Naive thymus-derived CD4-positive, alpha-beta T cell (primary cell): Measurements from ENCODE around the gene EVI5. TPM values are rescaled to one million over a fixed set of nuclear protein-coding genes. Genes with fewer than 3 reads are reported as not detected.
"Not testable (repeated sequence)": the region's sequence is repeated elsewhere in the genome, so short reads cannot be mapped to it uniquely, and the experiment has no call there.

Experiments used
- ATAC-seq: fragments of 150-1000 bp; cut with Tn5 transposase; 2 replicates; pipeline ENCODE4 v1.10.0; 2021; ENCODE audit warnings: mild to moderate bottlenecking, moderate library complexity
- CTCF ChIA-PET: fragments of 350-600 bp; sonication (Branson Sonifier 250); formaldehyde crosslinking; loops from one replicate; lab custom pipeline; 2021; ENCODE audit warnings: antibody characterized with exemption; lab: Charles Lee
- POLR2A ChIA-PET: fragments of 350-600 bp; sonication (Branson Sonifier 250); formaldehyde crosslinking; loops from one replicate; lab custom pipeline; 2021; ENCODE audit warnings: antibody characterized with exemption, inconsistent platforms; lab: Charles Lee
- DNase-seq, 9 donors: peaks; one replicate each; pipeline versions ENCODE4 v3.0.0 to v3.0.0-alpha.2; 2020 to 2022; ENCODE audit warnings: mixed read lengths in 1 of 9
- H3K27ac ChIP-seq: one replicate; pipeline ENCODE4 v1.7.0; 2013; ENCODE audit warnings: mild to moderate bottlenecking, low read depth, low read length, moderate library complexity
- H3K27me3 ChIP-seq, 2 donors: one replicate each; pipeline ENCODE4 v1.7.0; 2013; ENCODE audit warnings: low read length in 2 of 2, mild to moderate bottlenecking in 2 of 2, moderate library complexity in 2 of 2; ENCODE audit not compliant: control insufficient read depth in 2 of 2, insufficient read depth in 2 of 2
- H3K36me3 ChIP-seq, 3 experiments: 1 replicate in 2 of 3; 2 replicates in 1 of 3; pipeline ENCODE4 v1.7.0; 2013; ENCODE audit warnings: low read length in 3 of 3, mild to moderate bottlenecking in 3 of 3, moderate library complexity in 1 of 3; ENCODE audit not compliant: insufficient read depth in 3 of 3, control insufficient read depth in 2 of 3
- H3K4me1 ChIP-seq, 2 donors: one replicate each; pipeline ENCODE4 v1.7.0; 2013; ENCODE audit warnings: low read length in 2 of 2, mild to moderate bottlenecking in 2 of 2, moderate library complexity in 1 of 2; ENCODE audit not compliant: control insufficient read depth in 2 of 2, insufficient read depth in 2 of 2
- H3K4me3 ChIP-seq: 2 replicates; pipeline ENCODE4 v1.7.0; 2013; ENCODE audit warnings: mild to moderate bottlenecking, low read length
- H3K9me3 ChIP-seq, 3 experiments: 1 replicate in 2 of 3; 2 replicates in 1 of 3; pipeline ENCODE4 v1.7.0; 2013; ENCODE audit warnings: low read length in 3 of 3; ENCODE audit not compliant: control insufficient read depth in 2 of 3
- H3K27ac Mint-ChIP-seq, 9 donors: one replicate each; pipeline ENCODE4 v1.8.0; 2020 to 2022; ENCODE audit warnings: mixed read lengths in 9 of 9, mild to moderate bottlenecking in 8 of 9, moderate library complexity in 5 of 9, inconsistent platforms in 2 of 9
- H3K27me3 Mint-ChIP-seq, 5 donors: one replicate each; pipeline ENCODE4 v1.8.0; 2021 to 2022; ENCODE audit warnings: mixed read lengths in 5 of 5, mild to moderate bottlenecking in 1 of 5
- H3K36me3 Mint-ChIP-seq, 5 donors: one replicate each; pipeline ENCODE4 v1.8.0; 2020 to 2022; ENCODE audit warnings: mixed read lengths in 5 of 5, mild to moderate bottlenecking in 3 of 5, inconsistent platforms in 1 of 5
- H3K4me1 Mint-ChIP-seq, 7 donors: one replicate each; pipeline ENCODE4 v1.8.0; 2020 to 2022; ENCODE audit warnings: mixed read lengths in 7 of 7, mild to moderate bottlenecking in 3 of 7, inconsistent platforms in 1 of 7
- H3K4me3 Mint-ChIP-seq, 10 donors: one replicate each; pipeline ENCODE4 v1.8.0; 2020 to 2022; ENCODE audit warnings: mild to moderate bottlenecking in 10 of 10, mixed read lengths in 10 of 10, moderate library complexity in 6 of 10, inconsistent platforms in 2 of 10
- H3K9me3 Mint-ChIP-seq, 11 donors: one replicate each; pipeline ENCODE4 v1.8.0; 2020 to 2022; ENCODE audit warnings: mixed read lengths in 11 of 11, mild to moderate bottlenecking in 4 of 11, inconsistent platforms in 1 of 11, moderate library complexity in 1 of 11
- intact Hi-C, 2 donors: fragments of 100-400 bp; cut with micrococcal nuclease; formaldehyde crosslinking; loops; one replicate each; pipeline ENCODE4 v1.15.1; 2023
- polyA plus RNA-seq, 2 donors: library from polyadenylated mRNA; unstranded; fragments of 300-500 nt; fragmentation: Illumina TruSeq; gene quantifications; one replicate each; pipeline ENCODE4 v1.2.3, GENCODE V29; 2021
- total RNA-seq, 6 experiments: library from RNA in 5 of 6; stranded (reverse) in 5 of 6; gene quantifications; 1 replicate in 5 of 6; 2 replicates in 1 of 6; pipeline ENCODE4 v1.2.3 and lab custom pipeline; 2021 to 2026

The EVI5 gene
- total and polyA plus RNA-seq, 7 experiments from 2014 or later, result 0.20 to 12.3 (median 1.7) TPM

- Mint-ChIP-seq H3K27ac (peak overlapping the region in 1 of 9 donors; percentile 68), H3K9me3 (peaks cover 0 to 20% (median 2%) of the 10 kb centered on the region in 11 donors), H3K36me3 (peaks cover 0 to 24% (median 5%) of the 10 kb centered on the region in 5 donors), H3K4me3 (no peak overlapping the region), H3K4me1 (peaks cover 15 to 48% (median 45%) of the 10 kb centered on the region in 7 donors), H3K27me3 (no peaks in the 10 kb centered on the region)
- Histone ChIP-seq H3K27me3 (no peaks in the 10 kb centered on the region), H3K4me1 (peaks cover 21 to 33% of the 10 kb centered on the region in 2 donors), H3K9me3 (no peaks in the 10 kb centered on the region), H3K27ac (no peak overlapping the region), H3K4me3 (no peak overlapping the region), H3K36me3 (no peaks in the 10 kb centered on the region)
- CTCF ChIA-PET, result interaction anchor here (0.7 to 1.1 kb wide), 2 partner anchors 17 to 277 kb away, joined by 3 to 5 read pairs; no protein-coding TSS in a partner anchor
- ATAC-seq (no peak), DNase-seq (peak in 1 of 9 donors; percentile 40)
- intact Hi-C loops, result no loop called here
- POLR2A ChIA-PET, result interaction anchor here (0.5 to 1.4 kb wide), 6 partner anchors 9 to 505 kb away, joined by 3 to 8 read pairs (median 3); partner anchors contain the start of gene GFI1
Measured at GRCh38 chr1:92587445-92587844, 197.5 kb downstream of the EVI5 start.

- Histone ChIP-seq H3K9me3 (no peaks in the 10 kb centered on the region), H3K36me3 (no peaks in the 10 kb centered on the region), H3K27ac (no peak overlapping the region), H3K4me3 (no peak overlapping the region), H3K27me3 (no peaks in the 10 kb centered on the region), H3K4me1 (peaks cover 27 to 38% of the 10 kb centered on the region in 2 donors)
- H3K27me3 Mint-ChIP-seq, result no peaks in the 10 kb centered on the region
- ATAC-seq (no peak), DNase-seq (no peak)
- peaks cover 3 to 30% (median 5%) of the 10 kb centered on the region in 5 donors for H3K36me3 Mint-ChIP-seq
- ChIA-PET CTCF (interaction anchor here (0.7 to 2.1 kb wide), 3 partner anchors 48 to 276 kb away, joined by 3 to 8 read pairs (median 5); no protein-coding TSS in a partner anchor), POLR2A (interaction anchor here (0.7 kb wide), 1 partner anchor 270 kb away, joined by 3 read pairs; no protein-coding TSS in a partner anchor)
- H3K4me3 Mint-ChIP-seq, result peak overlapping the region in 5 of 10 donors; percentile 9 to 53 (median 21)
- H3K9me3 Mint-ChIP-seq, result peaks cover 0 to 22% (median 2%) of the 10 kb centered on the region in 11 donors
- peak overlapping the region in 8 of 9 donors; percentile 3 to 83 (median 52) for H3K27ac Mint-ChIP-seq
- H3K4me1 Mint-ChIP-seq, result peaks cover 23 to 64% (median 57%) of the 10 kb centered on the region in 7 donors
- intact Hi-C loops, result no loop called here
Measured at GRCh38 chr1:92585831-92586230, 199.1 kb downstream of the EVI5 start.

- intact Hi-C loops, result loop anchor here (1.0 to 5.0 kb wide), 8 partner anchors 14 to 1563 kb away; partner anchors contain the start of genes GFI1 (in 1 of the 2) and ZNF644 (in 1 of the 2)
- not testable (repeated sequence) for DNase-seq, H3K9me3 ChIP-seq, ATAC-seq, H3K27me3 ChIP-seq, H3K4me3 ChIP-seq, H3K36me3 ChIP-seq, H3K27me3 Mint-ChIP-seq
- Mint-ChIP-seq H3K36me3 (peaks cover 0 to 22% (median 4%) of the 10 kb centered on the region in 5 donors), H3K27ac (peak overlapping the region in 7 of 9 donors; percentile 47 to 93 (median 86)), H3K4me3 (peak overlapping the region in 4 of 10 donors; percentile 7 to 71 (median 68)), H3K9me3 (peaks cover 0 to 17% (median 0%) of the 10 kb centered on the region in 11 donors), H3K4me1 (peaks cover 22 to 64% (median 63%) of the 10 kb centered on the region in 7 donors)
- ChIA-PET CTCF (interaction anchor here (0.6 to 2.1 kb wide), 6 partner anchors 47 to 584 kb away, joined by 3 to 8 read pairs (median 4); no protein-coding TSS in a partner anchor), POLR2A (interaction anchor here (0.9 kb wide), 1 partner anchor 98 kb away, joined by 3 read pairs; the partner anchor contains the start of gene GFI1)
- Histone ChIP-seq H3K27ac (peak overlapping the region; percentile 32), H3K4me1 (peaks cover 27 to 38% of the 10 kb centered on the region in 2 donors)
Measured at GRCh38 chr1:92584810-92585209, 200.1 kb downstream of the EVI5 start.

- H3K27ac ChIP-seq, result peak overlapping the region; percentile 47
- peaks cover 0 to 16% (median 0%) of the 10 kb centered on the region in 11 donors for H3K9me3 Mint-ChIP-seq
- H3K4me1 Mint-ChIP-seq, result peaks cover 22 to 66% (median 63%) of the 10 kb centered on the region in 7 donors
- H3K4me1 ChIP-seq, result peaks cover 27 to 38% of the 10 kb centered on the region in 2 donors
- POLR2A ChIA-PET, result interaction anchor here (0.6 to 1.7 kb wide), 8 partner anchors 46 to 283 kb away, joined by 3 to 7 read pairs (median 4); partner anchors contain the start of gene GFI1
- peak in 7 of 9 donors; percentile 50 to 82 (median 76) for DNase-seq
- H3K36me3 ChIP-seq, result no peaks in the 10 kb centered on the region
- intact Hi-C loops, result loop anchor here (1.0 to 5.0 kb wide), 9 partner anchors 15 to 1562 kb away; partner anchors contain the start of genes GFI1 (in 1 of the 2) and ZNF644 (in 1 of the 2)
- H3K36me3 Mint-ChIP-seq, result peaks cover 0 to 21% (median 4%) of the 10 kb centered on the region in 5 donors
- no peaks in the 10 kb centered on the region for H3K27me3 Mint-ChIP-seq
- ATAC-seq, result peak; percentile 93
- H3K27me3 ChIP-seq, result no peaks in the 10 kb centered on the region
- peak overlapping the region; percentile 25 to 88 (median 68) for H3K4me3 Mint-ChIP-seq
- H3K4me3 ChIP-seq, result peak overlapping the region; percentile 30
- H3K27ac Mint-ChIP-seq, result peak overlapping the region; percentile 41 to 93 (median 86)
- H3K9me3 ChIP-seq, result no peaks in the 10 kb centered on the region
- CTCF ChIA-PET, result interaction anchor here (0.7 to 2.1 kb wide), 4 partner anchors 99 to 584 kb away, joined by 4 to 8 read pairs (median 5); no protein-coding TSS in a partner anchor
Measured at GRCh38 chr1:92583821-92584760, 200.8 kb downstream of the EVI5 start.

- H3K27me3 Mint-ChIP-seq, result no peaks in the 10 kb centered on the region
- ATAC-seq (no peak), DNase-seq (no peak)
- Histone ChIP-seq H3K4me1 (peaks cover 4 to 6% of the 10 kb centered on the region in 2 donors), H3K27me3 (no peaks in the 10 kb centered on the region), H3K9me3 (no peaks in the 10 kb centered on the region), H3K36me3 (no peaks in the 10 kb centered on the region), H3K4me3 (no peak overlapping the region), H3K27ac (no peak overlapping the region)
- peak overlapping the region in 3 of 9 donors; percentile 24 to 88 (median 36) for H3K27ac Mint-ChIP-seq
- H3K36me3 Mint-ChIP-seq, result peaks cover 0 to 10% (median 4%) of the 10 kb centered on the region in 5 donors
- peaks cover 8 to 76% (median 29%) of the 10 kb centered on the region in 7 donors for H3K4me1 Mint-ChIP-seq
- intact Hi-C loops, result no loop called here
- H3K9me3 Mint-ChIP-seq, result peaks cover 0 to 5% (median 0%) of the 10 kb centered on the region in 11 donors
- H3K4me3 Mint-ChIP-seq, result peak overlapping the region in 1 of 10 donors; percentile 80
- ChIA-PET CTCF (interaction anchor here (1.0 kb wide), 1 partner anchor 269 kb away, joined by 4 read pairs; no protein-coding TSS in a partner anchor), POLR2A (interaction anchor here (1.0 kb wide), 1 partner anchor 88 kb away, joined by 3 read pairs; no protein-coding TSS in a partner anchor)
Measured at GRCh38 chr1:92577261-92577895, 207.5 kb downstream of the EVI5 start.
